ENCODE results near the gene NRIP3.

NRIP3 gene

GRCh38 chr11:8973121-8973520 is 30.7 kb downstream of the NRIP3 start:
- Histone ChIP-seq H2AFZ (ENCODE audit: low read length) (no peak overlapping the region), H3K4me2 (ENCODE audit: low read length) (no peak overlapping the region), H3K79me2 (ENCODE audit: insufficient read depth, low read length) (no peaks in the 10 kb centered on the region), H3K9me2 (ENCODE audit: low read depth, low read length) (no peaks in the 10 kb centered on the region), H3K27ac (ENCODE audit: low read depth, low read length, poor library complexity, severe bottlenecking) (no peak overlapping the region), H3K9me3 (ENCODE audit: low read length) (no peaks in the 10 kb centered on the region), H3K36me3 (ENCODE audit: insufficient read depth, low read length) (no peaks in the 10 kb centered on the region), H3K27me3 (ENCODE audit: insufficient read depth, low read length) (no peaks in the 10 kb centered on the region), H3K4me3 (ENCODE audit: low read depth, low read length, poor library complexity, severe bottlenecking) (no peak overlapping the region), H3K4me1 (ENCODE audit: insufficient read depth, low read length, severe bottlenecking) (no peaks in the 10 kb centered on the region), H3K9ac (ENCODE audit: low read length) (no peak overlapping the region), H3F3A (ENCODE audit: insufficient read depth, low read length) (no peaks in the 10 kb centered on the region), H4K20me1 (ENCODE audit: insufficient read depth, low read length) (no peaks in the 10 kb centered on the region)
- no peak for TF ChIP-seq EZH2 (IDR thresholded peaks at IDR 0.05; ENCODE audit: borderline replicate concordance, low read length)

- no peak for TF ChIP-seq EZH2 (IDR thresholded peaks at IDR 0.05; ENCODE audit: borderline replicate concordance, low read length)
- no peak for TF ChIP-seq CTCF (IDR thresholded peaks at IDR 0.05; ENCODE audit: low read length)
- Histone ChIP-seq H3K9ac (ENCODE audit: low read length) (no peak overlapping the region), H3K27me3 (ENCODE audit: insufficient read depth, low read length) (no peaks in the 10 kb centered on the region), H3K9me3 (ENCODE audit: low read length) (no peaks in the 10 kb centered on the region), H3F3A (ENCODE audit: insufficient read depth, low read length) (no peaks in the 10 kb centered on the region), H3K4me3 (ENCODE audit: low read depth, low read length, poor library complexity, severe bottlenecking) (no peak overlapping the region), H3K4me1 (ENCODE audit: insufficient read depth, low read length, severe bottlenecking) (no peaks in the 10 kb centered on the region), H3K79me2 (ENCODE audit: insufficient read depth, low read length) (no peaks in the 10 kb centered on the region), H3K9me2 (ENCODE audit: low read depth, low read length) (no peaks in the 10 kb centered on the region), H4K20me1 (ENCODE audit: insufficient read depth, low read length) (no peaks in the 10 kb centered on the region), H3K36me3 (ENCODE audit: insufficient read depth, low read length) (peaks cover 4% of the 10 kb centered on the region; the same call in 1 of the 2 replicates), H2AFZ (ENCODE audit: low read length) (no peak overlapping the region), H3K4me2 (ENCODE audit: low read length) (no peak overlapping the region), H3K27ac (ENCODE audit: low read depth, low read length, poor library complexity, severe bottlenecking) (no peak overlapping the region)
Observed at GRCh38 chr11:8971924-8972316, 31.9 kb downstream of the NRIP3 start.

- peaks cover 4% of the 10 kb centered on the region; the same call in 1 of the 2 replicates for H3K36me3 ChIP-seq (ENCODE audit: insufficient read depth, low read length)
- no peak overlapping the region for H3K27ac ChIP-seq (ENCODE audit: low read depth, low read length, poor library complexity, severe bottlenecking)
- no peak overlapping the region for H3K4me2 ChIP-seq (ENCODE audit: low read length)
- H3K9me2 ChIP-seq (ENCODE audit: low read depth, low read length), result no peaks in the 10 kb centered on the region
- H3K79me2 ChIP-seq (ENCODE audit: insufficient read depth, low read length), result no peaks in the 10 kb centered on the region
- no peaks in the 10 kb centered on the region for H3K27me3 ChIP-seq (ENCODE audit: insufficient read depth, low read length)
- H4K20me1 ChIP-seq (ENCODE audit: insufficient read depth, low read length), result no peaks in the 10 kb centered on the region
- TF ChIP-seq CTCF (IDR thresholded peaks at IDR 0.05; ENCODE audit: low read length) (no peak), EZH2 (IDR thresholded peaks at IDR 0.05; ENCODE audit: borderline replicate concordance, low read length) (no peak)
- no peak overlapping the region for H2AFZ ChIP-seq (ENCODE audit: low read length)
- H3K9me3 ChIP-seq (ENCODE audit: low read length), result no peaks in the 10 kb centered on the region
- no peaks in the 10 kb centered on the region for H3K4me1 ChIP-seq (ENCODE audit: insufficient read depth, low read length, severe bottlenecking)
- H3F3A ChIP-seq (ENCODE audit: insufficient read depth, low read length), result no peaks in the 10 kb centered on the region
- no peak overlapping the region for H3K4me3 ChIP-seq (ENCODE audit: low read depth, low read length, poor library complexity, severe bottlenecking)
- H3K9ac ChIP-seq (ENCODE audit: low read length), result no peak overlapping the region
Observed at GRCh38 chr11:8971196-8971923, 32.4 kb downstream of the NRIP3 start.

GRCh38 chr11:8967184-8967583 is 36.6 kb downstream of the NRIP3 start:
- no peaks in the 10 kb centered on the region for H3F3A ChIP-seq (ENCODE audit: insufficient read depth, low read length)
- peaks cover 16% of the 10 kb centered on the region for H3K79me2 ChIP-seq (ENCODE audit: insufficient read depth, low read length)
- no peak overlapping the region for H3K4me2 ChIP-seq (ENCODE audit: low read length)
- H3K9ac ChIP-seq (ENCODE audit: low read length), result no peak overlapping the region
- H3K9me3 ChIP-seq (ENCODE audit: low read length), result no peaks in the 10 kb centered on the region
- no peaks in the 10 kb centered on the region for H4K20me1 ChIP-seq (ENCODE audit: insufficient read depth, low read length)
- peaks cover 25% of the 10 kb centered on the region for H3K4me1 ChIP-seq (ENCODE audit: insufficient read depth, low read length, severe bottlenecking)
- H3K27ac ChIP-seq (ENCODE audit: low read depth, low read length, poor library complexity, severe bottlenecking), result no peak overlapping the region
- no peaks in the 10 kb centered on the region for H3K9me2 ChIP-seq (ENCODE audit: low read depth, low read length)
- peaks cover 4% of the 10 kb centered on the region; the same call in 1 of the 2 replicates for H3K36me3 ChIP-seq (ENCODE audit: insufficient read depth, low read length)
- H3K4me3 ChIP-seq (ENCODE audit: low read depth, low read length, poor library complexity, severe bottlenecking), result no peak overlapping the region
- no peak overlapping the region for H2AFZ ChIP-seq (ENCODE audit: low read length)
- TF ChIP-seq CTCF (IDR thresholded peaks at IDR 0.05; ENCODE audit: low read length), result no peak
- H3K27me3 ChIP-seq (ENCODE audit: insufficient read depth, low read length), result no peaks in the 10 kb centered on the region
